ENCODE results near the gene AQP10.
"Not testable (repeated sequence)": the region's sequence is repeated elsewhere in the genome, so short reads cannot be mapped to it uniquely, and the experiment has no call there.

DNA sequence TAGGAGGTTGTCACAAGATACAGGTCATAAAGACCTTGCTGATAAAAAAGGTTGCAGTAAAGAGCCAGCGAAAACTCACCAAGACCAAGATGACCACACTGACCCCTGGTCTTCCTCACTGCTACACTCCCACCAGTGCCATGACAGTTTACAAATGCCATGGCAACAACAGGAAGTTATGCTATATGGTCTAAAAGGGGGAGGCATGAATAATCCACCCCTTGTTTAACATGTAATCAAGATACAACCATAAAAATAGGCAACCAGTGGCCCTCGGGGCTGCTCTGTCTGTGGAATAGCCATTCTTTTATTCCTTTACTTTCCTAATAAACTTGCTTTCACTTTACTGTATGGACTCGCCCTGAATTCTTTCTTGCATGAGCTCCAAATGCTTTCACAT is 6.7 kb upstream of the AQP10 start:
- not testable (repeated sequence) for TF ChIP-seq TBL1XR1 (IDR thresholded peaks at IDR 0.05; ENCODE audit: low read depth, low read length); POLR2AphosphoS5 (IDR thresholded peaks at IDR 0.05; ENCODE audit: low read length); SMC3 (IDR thresholded peaks at IDR 0.05; ENCODE audit: borderline replicate concordance, low read length); HCFC1 (IDR thresholded peaks at IDR 0.05; ENCODE audit: low read length); SRF (IDR thresholded peaks at IDR 0.05; ENCODE audit: low read depth in 2 of 2, low read length in 2 of 2); RAD21 (IDR thresholded peaks at IDR 0.05; ENCODE audit: insufficient read depth, low read depth, low read length); FOXK2 (IDR thresholded peaks at IDR 0.05); CEBPB (IDR thresholded peaks at IDR 0.05; ENCODE audit: borderline replicate concordance in 1 of 2, low read depth in 2 of 2, low read length in 2 of 2); POLR2A (IDR thresholded peaks at IDR 0.05; ENCODE audit: low read depth, low read length); NRF1 (conservative IDR thresholded peaks at IDR 0.05; ENCODE audit: low read depth, low read length)
- TF ChIP-seq, protein P1, sequence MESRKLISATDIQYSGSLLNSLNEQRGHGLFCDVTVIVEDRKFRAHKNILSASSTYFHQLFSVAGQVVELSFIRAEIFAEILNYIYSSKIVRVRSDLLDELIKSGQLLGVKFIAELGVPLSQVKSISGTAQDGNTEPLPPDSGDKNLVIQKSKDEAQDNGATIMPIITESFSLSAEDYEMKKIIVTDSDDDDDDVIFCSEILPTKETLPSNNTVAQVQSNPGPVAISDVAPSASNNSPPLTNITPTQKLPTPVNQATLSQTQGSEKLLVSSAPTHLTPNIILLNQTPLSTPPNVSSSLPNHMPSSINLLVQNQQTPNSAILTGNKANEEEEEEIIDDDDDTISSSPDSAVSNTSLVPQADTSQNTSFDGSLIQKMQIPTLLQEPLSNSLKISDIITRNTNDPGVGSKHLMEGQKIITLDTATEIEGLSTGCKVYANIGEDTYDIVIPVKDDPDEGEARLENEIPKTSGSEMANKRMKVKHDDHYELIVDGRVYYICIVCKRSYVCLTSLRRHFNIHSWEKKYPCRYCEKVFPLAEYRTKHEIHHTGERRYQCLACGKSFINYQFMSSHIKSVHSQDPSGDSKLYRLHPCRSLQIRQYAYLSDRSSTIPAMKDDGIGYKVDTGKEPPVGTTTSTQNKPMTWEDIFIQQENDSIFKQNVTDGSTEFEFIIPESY (IDR thresholded peaks at IDR 0.05), result not testable (repeated sequence)
- TF ChIP-seq, protein P2, sequence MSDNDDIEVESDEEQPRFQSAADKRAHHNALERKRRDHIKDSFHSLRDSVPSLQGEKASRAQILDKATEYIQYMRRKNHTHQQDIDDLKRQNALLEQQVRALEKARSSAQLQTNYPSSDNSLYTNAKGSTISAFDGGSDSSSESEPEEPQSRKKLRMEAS (IDR thresholded peaks at IDR 0.05; ENCODE audit: low read depth, low read length), result not testable (repeated sequence)
- TF ChIP-seq, protein P3, sequence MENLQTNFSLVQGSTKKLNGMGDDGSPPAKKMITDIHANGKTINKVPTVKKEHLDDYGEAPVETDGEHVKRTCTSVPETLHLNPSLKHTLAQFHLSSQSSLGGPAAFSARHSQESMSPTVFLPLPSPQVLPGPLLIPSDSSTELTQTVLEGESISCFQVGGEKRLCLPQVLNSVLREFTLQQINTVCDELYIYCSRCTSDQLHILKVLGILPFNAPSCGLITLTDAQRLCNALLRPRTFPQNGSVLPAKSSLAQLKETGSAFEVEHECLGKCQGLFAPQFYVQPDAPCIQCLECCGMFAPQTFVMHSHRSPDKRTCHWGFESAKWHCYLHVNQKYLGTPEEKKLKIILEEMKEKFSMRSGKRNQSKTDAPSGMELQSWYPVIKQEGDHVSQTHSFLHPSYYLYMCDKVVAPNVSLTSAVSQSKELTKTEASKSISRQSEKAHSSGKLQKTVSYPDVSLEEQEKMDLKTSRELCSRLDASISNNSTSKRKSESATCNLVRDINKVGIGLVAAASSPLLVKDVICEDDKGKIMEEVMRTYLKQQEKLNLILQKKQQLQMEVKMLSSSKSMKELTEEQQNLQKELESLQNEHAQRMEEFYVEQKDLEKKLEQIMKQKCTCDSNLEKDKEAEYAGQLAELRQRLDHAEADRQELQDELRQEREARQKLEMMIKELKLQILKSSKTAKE (IDR thresholded peaks at IDR 0.05; ENCODE audit: low read depth, poor library complexity, severe bottlenecking), result not testable (repeated sequence)

All from GM12878 (cell line).